ENCODE data around the gene HMCN2.

The HMCN2 gene

DNA sequence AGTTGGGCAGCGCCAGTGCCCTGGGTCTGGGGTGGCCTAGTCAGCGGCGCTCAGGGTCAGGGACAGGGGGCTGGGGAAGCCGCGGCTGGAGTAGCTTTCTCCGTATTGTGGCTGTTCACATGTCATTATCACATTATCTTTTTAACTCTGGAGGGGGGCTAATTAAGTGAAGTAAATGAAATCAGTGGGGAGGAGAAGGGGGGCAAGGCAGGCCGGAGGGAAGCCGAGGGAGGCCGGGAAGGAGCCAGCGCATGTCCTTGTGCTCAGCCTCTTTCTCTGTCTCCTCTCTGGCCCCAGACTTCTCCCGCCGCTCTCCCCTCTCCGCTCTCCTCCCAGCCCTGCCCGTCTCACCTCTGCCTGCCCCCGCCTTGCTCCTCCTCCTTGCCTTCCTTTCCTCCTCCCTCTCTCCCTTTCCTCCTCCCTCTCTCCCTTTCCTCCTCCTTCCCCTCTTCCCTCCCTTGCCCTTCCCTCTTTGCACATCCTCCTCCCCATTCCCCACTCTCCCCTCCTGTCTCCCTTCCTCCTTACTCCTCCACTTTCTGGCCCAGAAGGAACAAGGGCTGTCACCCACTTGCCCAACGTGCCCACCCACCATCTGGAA lies 217.9 kb downstream of the HMCN2 start:
- DNase-seq (ENCODE audit: low read depth in 2 of 3, low spot score in 1 of 3), result no peak

Measured in stimulated activated CD4-positive, alpha-beta T cell treated with anti-CD3 and anti-CD28 coated beads, Interleukin-12 subunit alpha, Interleukin-12 subunit beta, amount 100 ng/mL, for 48 hours (primary cell).